Progenitor cell of endocrine pancreas (in vitro differentiated cells): ENCODE measurements around the gene RBFOX1. TPM values are rescaled to one million over a fixed set of nuclear protein-coding genes. Genes with fewer than 3 reads are reported as not detected.

Experiments used
- DNase-seq: peaks from one replicate; pipeline ENCODE4 v3.0.0; 2021; ENCODE audit warnings: low spot score; ENCODE audit not compliant: unreplicated experiment
- H3K27ac Mint-ChIP-seq: 2 replicates; pipeline ENCODE4 v1.8.0; 2021; ENCODE audit warnings: mild to moderate bottlenecking, moderate library complexity, mixed read lengths
- H3K27me3 Mint-ChIP-seq: 2 replicates; pipeline ENCODE4 v1.8.0; 2021; ENCODE audit warnings: mixed read lengths
- H3K36me3 Mint-ChIP-seq: 2 replicates; pipeline ENCODE4 v1.8.0; 2022; ENCODE audit warnings: mixed read lengths; ENCODE audit not compliant: insufficient read depth
- H3K4me1 Mint-ChIP-seq: 2 replicates; pipeline ENCODE4 v1.8.0; 2021; ENCODE audit warnings: low read depth, mixed read lengths
- H3K4me3 Mint-ChIP-seq: 2 replicates; pipeline ENCODE4 v1.8.0; 2021; ENCODE audit warnings: low read depth, mild to moderate bottlenecking, moderate library complexity, mixed read lengths
- H3K9me3 Mint-ChIP-seq: 2 replicates; pipeline ENCODE4 v1.8.0; 2021; ENCODE audit warnings: low read depth, mixed read lengths
- total RNA-seq: library from RNA; stranded (reverse); gene quantifications from 2 replicates; pipeline ENCODE4 v1.2.1, GENCODE V29; 2021
- TF ChIP-seq, protein P1 (sequence below): fragments of 200-600 bp; sonication (generic); IDR thresholded peaks from one replicate; pipeline ENCODE4 v1.5.0; 2021; ENCODE audit warnings: antibody characterized with exemption, mild to moderate bottlenecking; ENCODE audit not compliant: unreplicated experiment

RBFOX1 gene
- total RNA-seq, 1 donor from 2014 or later, result 0.29 TPM

- H3K9me3 Mint-ChIP-seq, result no peaks in the 10 kb centered on the region
- H3K27me3 Mint-ChIP-seq, result peaks cover 19% of the 10 kb centered on the region
- no peak for DNase-seq
- no peak overlapping the region for H3K27ac Mint-ChIP-seq
- no peaks in the 10 kb centered on the region for H3K36me3 Mint-ChIP-seq
- no peak overlapping the region for H3K4me3 Mint-ChIP-seq
- peaks cover 8% of the 10 kb centered on the region for H3K4me1 Mint-ChIP-seq
- TF ChIP-seq, protein P1, sequence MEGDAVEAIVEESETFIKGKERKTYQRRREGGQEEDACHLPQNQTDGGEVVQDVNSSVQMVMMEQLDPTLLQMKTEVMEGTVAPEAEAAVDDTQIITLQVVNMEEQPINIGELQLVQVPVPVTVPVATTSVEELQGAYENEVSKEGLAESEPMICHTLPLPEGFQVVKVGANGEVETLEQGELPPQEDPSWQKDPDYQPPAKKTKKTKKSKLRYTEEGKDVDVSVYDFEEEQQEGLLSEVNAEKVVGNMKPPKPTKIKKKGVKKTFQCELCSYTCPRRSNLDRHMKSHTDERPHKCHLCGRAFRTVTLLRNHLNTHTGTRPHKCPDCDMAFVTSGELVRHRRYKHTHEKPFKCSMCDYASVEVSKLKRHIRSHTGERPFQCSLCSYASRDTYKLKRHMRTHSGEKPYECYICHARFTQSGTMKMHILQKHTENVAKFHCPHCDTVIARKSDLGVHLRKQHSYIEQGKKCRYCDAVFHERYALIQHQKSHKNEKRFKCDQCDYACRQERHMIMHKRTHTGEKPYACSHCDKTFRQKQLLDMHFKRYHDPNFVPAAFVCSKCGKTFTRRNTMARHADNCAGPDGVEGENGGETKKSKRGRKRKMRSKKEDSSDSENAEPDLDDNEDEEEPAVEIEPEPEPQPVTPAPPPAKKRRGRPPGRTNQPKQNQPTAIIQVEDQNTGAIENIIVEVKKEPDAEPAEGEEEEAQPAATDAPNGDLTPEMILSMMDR, result no peak
Measured at GRCh38 chr16:7420079-7420478, 87.4 kb downstream of the RBFOX1 start.

DNA sequence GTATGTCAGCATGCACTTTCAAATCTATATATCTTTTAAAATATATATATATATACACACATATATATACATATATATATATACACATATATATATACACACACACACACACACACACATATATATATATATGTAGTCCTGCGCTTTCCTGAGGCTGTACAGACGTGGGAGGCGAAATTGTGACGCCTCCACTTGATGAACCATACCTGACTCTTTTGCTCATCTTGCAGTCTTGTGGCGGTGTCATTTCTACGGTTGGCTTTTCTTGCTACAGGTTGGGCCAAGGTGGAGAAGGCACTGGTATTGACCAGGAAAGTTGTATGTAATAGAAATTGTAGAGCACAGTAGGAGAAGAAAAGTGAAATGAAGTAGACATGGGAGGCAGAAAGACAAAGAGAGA lies 88.2 kb downstream of the RBFOX1 start:
- H3K36me3 Mint-ChIP-seq, result no peaks in the 10 kb centered on the region
- no peak for DNase-seq
- no peaks in the 10 kb centered on the region for H3K9me3 Mint-ChIP-seq
- no peak overlapping the region for H3K4me3 Mint-ChIP-seq
- peaks cover 16% of the 10 kb centered on the region for H3K27me3 Mint-ChIP-seq
- peaks cover 8% of the 10 kb centered on the region for H3K4me1 Mint-ChIP-seq
- TF ChIP-seq, protein P1, result no peak
- H3K27ac Mint-ChIP-seq, result no peak overlapping the region

DNA sequence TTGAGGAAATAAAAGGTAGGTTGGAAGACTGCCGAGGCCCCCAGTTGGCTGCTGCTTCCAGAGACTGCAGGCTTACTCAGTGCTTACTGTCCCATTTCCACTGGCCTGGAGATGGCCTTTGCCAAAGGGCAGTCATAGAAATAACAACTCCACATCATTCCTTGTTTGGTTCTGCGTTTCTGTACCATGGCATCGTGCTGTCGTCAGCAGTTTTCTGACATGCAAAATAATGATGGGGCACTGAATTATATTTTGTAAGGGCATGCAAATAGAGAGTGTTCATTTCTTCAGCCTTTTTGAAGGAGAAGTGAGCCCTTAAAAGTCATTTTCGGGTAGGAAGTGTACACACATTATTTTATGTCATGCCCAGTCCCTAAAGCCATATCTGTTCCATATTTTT lies 88.9 kb downstream of the RBFOX1 start:
- TF ChIP-seq, protein P1, result no peak
- H3K4me3 Mint-ChIP-seq, result no peak overlapping the region
- no peak overlapping the region for H3K27ac Mint-ChIP-seq
- H3K4me1 Mint-ChIP-seq, result peaks cover 8% of the 10 kb centered on the region
- no peak for DNase-seq
- no peaks in the 10 kb centered on the region for H3K9me3 Mint-ChIP-seq
- no peaks in the 10 kb centered on the region for H3K36me3 Mint-ChIP-seq
- H3K27me3 Mint-ChIP-seq, result peaks cover 14% of the 10 kb centered on the region

GRCh38 chr16:7422036-7422888 lies 89.6 kb downstream of the RBFOX1 start:
- Mint-ChIP-seq H3K9me3 (no peaks in the 10 kb centered on the region), H3K4me1 (peaks cover 8% of the 10 kb centered on the region), H3K4me3 (no peak overlapping the region)

GRCh38 chr16:7423434-7424044 lies 90.9 kb downstream of the RBFOX1 start:
- Mint-ChIP-seq H3K36me3 (no peaks in the 10 kb centered on the region), H3K27me3 (peaks cover 12% of the 10 kb centered on the region), H3K27ac (no peak overlapping the region), H3K4me3 (no peak overlapping the region), H3K9me3 (no peaks in the 10 kb centered on the region), H3K4me1 (peaks cover 8% of the 10 kb centered on the region)
- no peak for DNase-seq
- TF ChIP-seq, protein P1, result no peak

More at GRCh38 chr16:7422036-7422888, 89.6 kb downstream of the RBFOX1 start:
- Mint-ChIP-seq H3K27ac (peak overlapping the region; percentile 10), H3K27me3 (peaks cover 14% of the 10 kb centered on the region), H3K36me3 (no peaks in the 10 kb centered on the region)
- no peak for DNase-seq
- TF ChIP-seq, protein P1, result no peak
